Measurements from ENCODE around the gene L3MBTL3.

DNA sequence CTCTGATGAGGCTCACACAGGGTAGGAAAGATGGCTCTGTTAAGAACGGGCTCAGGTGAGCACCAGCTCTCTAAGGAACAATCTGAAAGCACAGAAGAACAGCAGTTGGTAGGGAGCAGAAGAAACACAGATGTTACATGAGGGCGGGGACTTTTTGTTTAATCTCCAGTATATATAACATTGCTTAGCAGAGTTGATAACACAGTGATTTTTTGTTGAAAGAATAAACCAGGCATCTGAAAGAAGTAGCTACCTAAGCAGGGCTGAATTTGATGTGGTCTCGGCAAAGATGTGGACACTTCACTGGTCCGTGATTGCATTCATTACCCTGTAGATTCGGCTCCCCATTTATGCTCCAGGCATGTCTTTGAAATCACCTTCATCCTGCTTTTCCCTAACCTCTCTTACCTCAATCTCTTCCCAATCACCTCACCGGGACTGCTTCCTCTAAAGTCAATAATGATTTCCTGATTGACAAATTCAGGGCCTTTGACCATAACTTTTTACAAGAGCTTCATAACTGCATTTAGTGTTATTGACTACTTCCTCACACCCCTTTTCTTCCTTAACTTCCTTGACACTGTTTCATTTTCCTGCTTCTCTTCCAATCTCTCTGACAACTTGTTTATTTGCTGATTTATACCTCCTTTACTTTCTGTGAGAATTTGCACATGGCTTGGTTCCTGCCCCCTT lies 170.0 kb downstream of the L3MBTL3 start:
- TF ChIP-seq EZH2 (IDR thresholded peaks at IDR 0.05; ENCODE audit: low read length, unreplicated experiment) (no peak), EZH2phosphoT487 (IDR thresholded peaks at IDR 0.05; ENCODE audit: borderline replicate concordance, low read length) (no peak)
- TF ChIP-seq, protein P1, sequence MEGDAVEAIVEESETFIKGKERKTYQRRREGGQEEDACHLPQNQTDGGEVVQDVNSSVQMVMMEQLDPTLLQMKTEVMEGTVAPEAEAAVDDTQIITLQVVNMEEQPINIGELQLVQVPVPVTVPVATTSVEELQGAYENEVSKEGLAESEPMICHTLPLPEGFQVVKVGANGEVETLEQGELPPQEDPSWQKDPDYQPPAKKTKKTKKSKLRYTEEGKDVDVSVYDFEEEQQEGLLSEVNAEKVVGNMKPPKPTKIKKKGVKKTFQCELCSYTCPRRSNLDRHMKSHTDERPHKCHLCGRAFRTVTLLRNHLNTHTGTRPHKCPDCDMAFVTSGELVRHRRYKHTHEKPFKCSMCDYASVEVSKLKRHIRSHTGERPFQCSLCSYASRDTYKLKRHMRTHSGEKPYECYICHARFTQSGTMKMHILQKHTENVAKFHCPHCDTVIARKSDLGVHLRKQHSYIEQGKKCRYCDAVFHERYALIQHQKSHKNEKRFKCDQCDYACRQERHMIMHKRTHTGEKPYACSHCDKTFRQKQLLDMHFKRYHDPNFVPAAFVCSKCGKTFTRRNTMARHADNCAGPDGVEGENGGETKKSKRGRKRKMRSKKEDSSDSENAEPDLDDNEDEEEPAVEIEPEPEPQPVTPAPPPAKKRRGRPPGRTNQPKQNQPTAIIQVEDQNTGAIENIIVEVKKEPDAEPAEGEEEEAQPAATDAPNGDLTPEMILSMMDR (conservative IDR thresholded peaks at IDR 0.05; ENCODE audit: low read depth, low read length), result no peak
